Bronchial epithelial cell (primary cell): ENCODE data around the gene ULK4. TPM values are rescaled to one million over a fixed set of nuclear protein-coding genes. Genes with fewer than 3 reads are reported as not detected.
A peak's percentile ranks its signal among the peaks of the same experiment; 100 is the strongest.
"Not testable (repeated sequence)": the region's sequence is repeated elsewhere in the genome, so short reads cannot be mapped to it uniquely, and the experiment has no call there.

Experiments used
- DNase-seq: peaks from one replicate; pipeline ENCODE4 v3.0.0-alpha.2; 2010; ENCODE audit warnings: low read depth
- FAIRE-seq: peaks from 2 replicates; lab custom pipeline; 2011; peaks lifted over from hg19 to GRCh38; lab: Jason Lieb, UNC
- H3K27me3 ChIP-seq: 2 replicates; pipeline ENCODE4 v1.5.1; 2011; ENCODE audit warnings: low read length; ENCODE audit not compliant: control insufficient read depth, insufficient read depth
- H3K36me3 ChIP-seq: 2 replicates; pipeline ENCODE4 v1.5.1; 2011; ENCODE audit warnings: low read length; ENCODE audit not compliant: control insufficient read depth, insufficient read depth
- H3K4me3 ChIP-seq: 2 replicates; pipeline ENCODE4 v1.5.1; 2011; ENCODE audit warnings: mild to moderate bottlenecking, low read depth, low read length, control low read depth
- CTCF ChIP-seq: IDR thresholded peaks from 2 replicates; pipeline ENCODE4 v1.5.1; 2011; ENCODE audit warnings: mild to moderate bottlenecking, moderate library complexity, low read length, control low read depth, inconsistent platforms; ENCODE audit not compliant: insufficient read depth, severe bottlenecking
- total RNA-seq: library from RNA; depleted of rRNA; stranded (reverse); fragments of >200 nt; gene quantifications from 2 replicates; pipeline ENCODE4 v1.2.1, GENCODE V29; 2014

Gene ULK4
- total RNA-seq, 1 donor from 2014 or later: 3.9 TPM

GRCh38 chr3:41866298-41866697 is 95.6 kb downstream of the ULK4 start:
- DNase-seq (no peak), FAIRE-seq (no peak)
- TF ChIP-seq CTCF: no peak

GRCh38 chr3:41863024-41863423 is 98.9 kb downstream of the ULK4 start:
- H3K36me3 ChIP-seq: no peaks in the 10 kb centered on the region
- no peak overlapping the region for H3K4me3 ChIP-seq
- no peaks in the 10 kb centered on the region for H3K27me3 ChIP-seq
- FAIRE-seq (no peak), DNase-seq (peak; percentile 21)
- peak; percentile 35 for TF ChIP-seq CTCF

More at GRCh38 chr3:41866298-41866697, 95.6 kb downstream of the ULK4 start:
- Histone ChIP-seq H3K36me3 (no peaks in the 10 kb centered on the region), H3K4me3 (no peak overlapping the region), H3K27me3 (no peaks in the 10 kb centered on the region)

GRCh38 chr3:41860489-41860888 is 101.4 kb downstream of the ULK4 start:
- H3K27me3 ChIP-seq, FAIRE-seq, DNase-seq, H3K36me3 ChIP-seq, H3K4me3 ChIP-seq: not testable (repeated sequence)

- no peak for DNase-seq
- Histone ChIP-seq H3K27me3 (no peaks in the 10 kb centered on the region), H3K4me3 (no peak overlapping the region), H3K36me3 (no peaks in the 10 kb centered on the region)
- no peak for TF ChIP-seq CTCF
- FAIRE-seq: no peak
Measured at GRCh38 chr3:41854956-41855355, 106.9 kb downstream of the ULK4 start.

GRCh38 chr3:41853540-41854196 is 108.2 kb downstream of the ULK4 start:
- H3K36me3 ChIP-seq: no peaks in the 10 kb centered on the region
- DNase-seq (no peak), FAIRE-seq (no peak)
- TF ChIP-seq CTCF: no peak
- no peak overlapping the region for H3K4me3 ChIP-seq
- no peaks in the 10 kb centered on the region for H3K27me3 ChIP-seq

GRCh38 chr3:41848753-41849574 is 112.9 kb downstream of the ULK4 start:
- no peak for FAIRE-seq
- no peak for TF ChIP-seq CTCF
- no peak for DNase-seq
- Histone ChIP-seq H3K27me3 (no peaks in the 10 kb centered on the region), H3K4me3 (no peak overlapping the region), H3K36me3 (no peaks in the 10 kb centered on the region)
